IPS-18a (cell line): ENCODE measurements around the gene LAX1.
"Not testable (repeated sequence)": the region's sequence is repeated elsewhere in the genome, so short reads cannot be mapped to it uniquely, and the experiment has no call there.

Experiments
- H3K27ac ChIP-seq: one replicate; pipeline ENCODE4 v1.5.1; 2013; ENCODE audit warnings: low read length
- H3K27me3 ChIP-seq: one replicate; pipeline ENCODE4 v1.6.1; 2013; ENCODE audit warnings: mild to moderate bottlenecking, low read length; ENCODE audit not compliant: control insufficient read depth, insufficient read depth
- H3K36me3 ChIP-seq: one replicate; pipeline ENCODE4 v1.6.1; 2013; ENCODE audit warnings: low read depth, low read length; ENCODE audit not compliant: control insufficient read depth
- H3K4me1 ChIP-seq: one replicate; pipeline ENCODE4 v1.6.1; 2013; ENCODE audit warnings: low read depth, low read length; ENCODE audit not compliant: control insufficient read depth
- H3K4me3 ChIP-seq: one replicate; pipeline ENCODE4 v1.5.1; 2013; ENCODE audit warnings: low read length
- H3K9ac ChIP-seq: one replicate; pipeline ENCODE4 v1.6.1; 2013; ENCODE audit warnings: mild to moderate bottlenecking, low read length, moderate library complexity
- H3K9me3 ChIP-seq: one replicate; pipeline ENCODE4 v1.6.1; 2013; ENCODE audit warnings: low read depth, low read length; ENCODE audit not compliant: control insufficient read depth

The LAX1 gene

DNA sequence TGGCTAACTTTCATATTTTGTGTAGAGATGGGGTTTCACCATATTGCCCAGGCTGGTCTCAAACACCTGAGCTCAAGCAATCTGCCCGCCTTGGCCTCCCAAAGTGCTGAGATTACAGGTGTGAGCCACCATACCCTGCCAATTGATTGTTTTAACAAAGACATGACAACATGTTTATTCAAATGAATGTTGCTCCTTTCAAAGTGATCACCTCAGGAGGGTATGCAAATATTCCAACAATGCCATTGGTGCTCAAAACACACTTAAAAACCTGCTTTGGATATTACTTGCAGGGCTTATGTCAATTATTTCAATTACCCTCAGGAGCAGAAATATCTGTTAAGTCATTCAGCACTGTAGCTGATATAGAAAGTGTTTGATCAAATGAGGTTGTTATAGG is 7.9 kb downstream of the LAX1 start:
- Histone ChIP-seq H3K9me3 (no peaks in the 10 kb centered on the region), H3K36me3 (no peaks in the 10 kb centered on the region), H3K4me1 (no peaks in the 10 kb centered on the region)

DNA sequence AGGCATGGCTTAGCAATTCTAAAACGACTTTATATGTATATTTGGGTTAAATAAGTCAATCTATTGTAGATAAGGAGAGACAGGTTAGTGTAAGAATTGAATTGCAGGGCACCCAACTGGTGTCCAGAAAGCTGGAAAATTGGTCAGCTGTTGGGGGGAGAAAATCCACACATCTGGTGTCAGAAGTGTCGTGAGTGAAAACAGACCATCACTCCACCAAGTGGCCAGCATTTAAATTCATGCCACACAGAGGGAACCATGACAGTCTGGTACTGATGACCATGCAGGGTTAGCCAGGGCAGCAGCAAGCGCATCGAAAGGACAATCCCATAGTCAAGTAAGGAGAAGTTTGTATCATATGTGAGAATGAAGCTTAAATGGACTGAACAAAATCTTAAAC is 11.7 kb downstream of the LAX1 start:
- Histone ChIP-seq H3K9me3 (no peaks in the 10 kb centered on the region), H3K4me1 (no peaks in the 10 kb centered on the region), H3K27me3 (no peaks in the 10 kb centered on the region), H3K4me3 (no peak overlapping the region), H3K36me3 (no peaks in the 10 kb centered on the region), H3K27ac (no peak overlapping the region), H3K9ac (no peak overlapping the region)

More for the DNA sequence above, 7.9 kb downstream of the LAX1 start:
- no peak overlapping the region for H3K4me3 ChIP-seq
- no peak overlapping the region for H3K9ac ChIP-seq
- no peak overlapping the region for H3K27ac ChIP-seq
- H3K27me3 ChIP-seq, result no peaks in the 10 kb centered on the region

DNA sequence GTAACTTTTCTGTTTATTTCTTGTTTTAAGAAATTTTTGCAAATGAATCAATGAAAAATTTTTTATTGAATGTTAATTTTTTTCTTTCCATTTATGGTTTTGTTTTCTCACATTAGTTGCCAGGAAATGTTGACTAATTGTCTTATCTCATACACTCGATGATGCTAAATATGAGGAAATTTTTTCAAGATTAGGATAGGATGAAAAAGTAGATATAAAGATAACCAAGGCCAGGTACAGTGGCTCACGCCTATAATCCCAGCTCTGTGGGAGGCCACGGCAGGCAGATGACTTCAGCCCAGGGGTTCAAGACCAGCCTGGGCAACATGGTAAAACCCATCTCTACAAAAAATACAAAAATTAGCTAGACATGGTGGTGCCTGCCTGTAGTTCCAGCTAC is 12.6 kb downstream of the LAX1 start:
- no peaks in the 10 kb centered on the region for H3K4me1 ChIP-seq
- no peaks in the 10 kb centered on the region for H3K27me3 ChIP-seq
- H3K9ac ChIP-seq, result no peak overlapping the region
- no peak overlapping the region for H3K4me3 ChIP-seq
- H3K36me3 ChIP-seq, result no peaks in the 10 kb centered on the region
- H3K27ac ChIP-seq, result no peak overlapping the region
- H3K9me3 ChIP-seq, result no peaks in the 10 kb centered on the region

DNA sequence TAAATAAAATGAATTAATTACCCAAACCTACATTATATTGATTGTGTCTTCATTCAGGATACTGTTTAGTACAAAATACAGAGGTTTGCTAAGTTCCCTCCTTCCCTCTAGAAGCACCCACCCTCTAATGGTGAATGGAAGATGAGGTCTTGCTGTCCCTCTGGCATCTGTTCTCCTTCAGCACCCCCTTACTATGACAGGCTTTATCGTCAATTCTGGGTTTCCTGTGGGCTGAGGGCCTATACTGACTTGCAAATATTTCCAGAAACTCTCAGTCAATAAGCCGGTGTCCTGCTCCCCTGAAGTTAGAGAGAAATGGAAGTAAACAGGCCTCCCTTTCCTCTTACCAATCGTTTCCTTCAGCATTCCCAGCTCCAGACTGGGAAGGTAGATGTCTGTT is 13.2 kb downstream of the LAX1 start:
- Histone ChIP-seq H3K27ac (no peak overlapping the region), H3K9me3 (no peaks in the 10 kb centered on the region), H3K36me3 (no peaks in the 10 kb centered on the region), H3K27me3 (no peaks in the 10 kb centered on the region), H3K4me1 (no peaks in the 10 kb centered on the region), H3K4me3 (no peak overlapping the region), H3K9ac (no peak overlapping the region)

DNA sequence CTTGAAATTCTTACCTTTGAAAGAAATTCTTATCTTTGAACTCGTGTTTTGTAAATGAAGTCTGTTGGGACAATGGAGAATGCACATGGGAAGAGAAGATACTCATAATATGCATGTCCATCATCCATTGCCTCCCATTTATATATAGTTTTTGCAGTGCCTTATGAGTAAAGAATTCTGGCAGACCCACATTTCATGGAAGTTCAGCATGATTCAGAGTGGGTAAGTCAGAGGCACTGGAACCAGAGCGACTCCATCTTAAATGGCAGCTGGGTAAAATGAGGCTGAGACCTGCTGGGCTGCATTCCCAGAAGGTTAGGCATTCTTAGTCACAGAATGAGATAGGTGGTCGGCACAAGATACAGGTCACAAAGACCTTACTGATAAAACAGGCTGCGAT is 13.8 kb downstream of the LAX1 start:
- Histone ChIP-seq H3K9ac (no peak overlapping the region), H3K27ac (no peak overlapping the region), H3K4me3 (no peak overlapping the region), H3K9me3 (no peaks in the 10 kb centered on the region), H3K4me1 (no peaks in the 10 kb centered on the region), H3K27me3 (no peaks in the 10 kb centered on the region), H3K36me3 (no peaks in the 10 kb centered on the region)

DNA sequence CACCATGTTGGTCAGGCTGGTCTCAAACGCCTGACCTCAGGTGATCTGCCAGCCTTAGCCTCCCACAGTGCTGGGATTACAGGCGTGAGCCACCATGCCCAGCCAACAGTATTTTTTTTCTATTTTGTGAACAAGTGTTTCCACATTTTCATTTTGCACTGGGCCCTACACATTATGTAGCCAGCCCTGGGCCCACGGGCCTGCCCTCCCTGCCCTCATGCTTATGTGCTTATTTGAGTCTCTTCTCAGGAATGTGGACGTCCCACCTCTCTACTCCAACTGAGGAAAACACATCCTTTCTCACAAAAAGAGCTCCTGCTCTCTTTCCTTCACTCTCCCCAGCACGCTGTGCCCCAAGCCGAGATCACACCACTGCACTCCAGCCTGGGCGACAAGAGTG is 17.0 kb downstream of the LAX1 start:
- Histone ChIP-seq H3K9me3 (no peaks in the 10 kb centered on the region), H3K9ac (no peak overlapping the region), H3K4me3 (no peak overlapping the region), H3K4me1 (no peaks in the 10 kb centered on the region), H3K27me3 (no peaks in the 10 kb centered on the region), H3K36me3 (no peaks in the 10 kb centered on the region), H3K27ac (no peak overlapping the region)

DNA sequence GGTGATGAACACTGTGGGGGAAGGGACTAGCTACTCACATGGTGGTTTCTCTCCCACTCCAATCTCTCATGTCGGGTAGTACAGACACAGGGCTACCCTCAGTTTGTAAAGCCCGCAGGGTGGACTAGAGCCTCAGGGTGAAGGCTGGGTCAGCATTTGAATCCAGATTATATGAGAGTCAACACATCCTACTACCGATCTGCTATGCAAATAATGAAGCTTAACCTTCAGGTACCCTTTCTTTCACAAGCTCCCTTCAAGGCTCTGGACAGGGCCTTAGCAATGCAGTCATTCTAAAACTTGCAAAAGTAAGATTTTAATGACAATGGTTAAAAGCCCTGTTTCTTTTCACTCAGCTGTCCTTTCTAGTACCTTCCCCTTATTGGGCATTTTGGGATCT is 25.0 kb downstream of the LAX1 start:
- Histone ChIP-seq H3K4me3 (no peak overlapping the region), H3K9me3 (no peaks in the 10 kb centered on the region), H3K27ac (no peak overlapping the region), H3K27me3 (no peaks in the 10 kb centered on the region), H3K4me1 (peaks cover 10% of the 10 kb centered on the region), H3K9ac (no peak overlapping the region), H3K36me3 (no peaks in the 10 kb centered on the region)

DNA sequence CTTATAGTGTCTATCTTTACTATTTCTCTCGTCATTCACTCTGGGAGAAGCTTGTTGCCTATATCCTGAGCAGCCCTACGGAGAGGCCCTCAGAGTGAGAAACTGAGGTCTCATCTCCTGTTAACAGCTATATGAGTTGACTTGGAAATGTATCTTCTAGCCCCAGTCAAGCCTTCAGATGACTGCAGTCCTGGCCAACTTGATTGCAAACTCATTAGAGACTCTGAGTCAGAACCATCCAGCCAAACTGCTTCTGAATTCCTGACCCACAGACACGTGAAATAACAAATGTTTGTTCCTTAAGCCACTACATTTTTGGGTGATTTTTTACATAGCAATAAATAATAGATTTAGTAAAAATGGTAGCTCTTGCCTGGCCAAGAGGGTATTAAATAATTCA is 26.5 kb downstream of the LAX1 start:
- no peak overlapping the region for H3K4me3 ChIP-seq
- H3K27me3 ChIP-seq, result no peaks in the 10 kb centered on the region
- no peak overlapping the region for H3K27ac ChIP-seq
- H3K36me3 ChIP-seq, result no peaks in the 10 kb centered on the region
- H3K4me1 ChIP-seq, result peaks cover 13% of the 10 kb centered on the region
- no peaks in the 10 kb centered on the region for H3K9me3 ChIP-seq
- no peak overlapping the region for H3K9ac ChIP-seq

DNA sequence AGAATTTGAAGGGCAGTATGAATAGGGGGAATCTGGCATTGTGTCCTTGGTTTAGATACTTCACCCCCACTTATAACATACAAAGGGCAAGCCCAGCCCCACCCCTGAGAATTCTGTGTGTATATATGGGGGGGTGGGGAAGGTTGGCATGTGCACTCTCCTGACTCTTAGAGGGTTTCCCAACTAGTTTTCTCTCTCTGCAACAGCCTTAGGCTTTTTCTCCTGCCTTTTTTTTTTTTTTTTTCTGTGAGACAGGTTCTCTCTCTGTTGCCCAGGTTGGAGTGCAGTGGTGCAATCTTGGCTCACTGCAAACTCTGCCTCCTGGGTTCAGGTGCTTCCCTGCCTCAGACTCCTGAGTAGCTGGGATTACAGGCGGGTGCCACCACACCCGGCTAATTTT is 27.5 kb downstream of the LAX1 start:
- H3K27ac ChIP-seq, result no peak overlapping the region
- H3K4me3 ChIP-seq, result no peak overlapping the region
- peaks cover 9% of the 10 kb centered on the region for H3K36me3 ChIP-seq

DNA sequence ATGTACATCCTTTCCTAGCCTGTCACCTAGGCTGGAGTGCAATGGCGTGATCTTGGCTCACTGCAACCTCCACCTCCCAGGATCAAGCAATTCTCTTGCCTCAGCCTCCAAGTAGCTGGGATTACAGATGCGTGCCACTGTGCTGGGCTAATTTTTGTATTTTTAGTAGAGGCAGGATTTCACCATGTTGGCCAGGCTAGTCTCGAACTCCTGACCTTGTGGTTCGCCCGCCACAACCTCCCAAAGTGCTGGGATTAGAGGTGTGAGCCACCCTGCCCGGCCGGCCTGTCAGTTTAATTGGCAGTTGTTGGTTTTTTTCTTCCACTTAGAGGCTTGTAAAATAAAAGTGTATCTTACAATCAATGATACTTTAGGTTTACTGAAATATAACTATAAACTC is 28.6 kb downstream of the LAX1 start:
- not testable (repeated sequence) for H3K4me3 ChIP-seq, H3K9me3 ChIP-seq, H3K27me3 ChIP-seq, H3K27ac ChIP-seq, H3K9ac ChIP-seq
- Histone ChIP-seq H3K4me1 (peaks cover 23% of the 10 kb centered on the region), H3K36me3 (peaks cover 19% of the 10 kb centered on the region)

More for the DNA sequence above, 27.5 kb downstream of the LAX1 start:
- H3K4me1 ChIP-seq, result peaks cover 21% of the 10 kb centered on the region
- H3K9me3 ChIP-seq, result no peaks in the 10 kb centered on the region
- H3K27me3 ChIP-seq, result no peaks in the 10 kb centered on the region
- no peak overlapping the region for H3K9ac ChIP-seq

DNA sequence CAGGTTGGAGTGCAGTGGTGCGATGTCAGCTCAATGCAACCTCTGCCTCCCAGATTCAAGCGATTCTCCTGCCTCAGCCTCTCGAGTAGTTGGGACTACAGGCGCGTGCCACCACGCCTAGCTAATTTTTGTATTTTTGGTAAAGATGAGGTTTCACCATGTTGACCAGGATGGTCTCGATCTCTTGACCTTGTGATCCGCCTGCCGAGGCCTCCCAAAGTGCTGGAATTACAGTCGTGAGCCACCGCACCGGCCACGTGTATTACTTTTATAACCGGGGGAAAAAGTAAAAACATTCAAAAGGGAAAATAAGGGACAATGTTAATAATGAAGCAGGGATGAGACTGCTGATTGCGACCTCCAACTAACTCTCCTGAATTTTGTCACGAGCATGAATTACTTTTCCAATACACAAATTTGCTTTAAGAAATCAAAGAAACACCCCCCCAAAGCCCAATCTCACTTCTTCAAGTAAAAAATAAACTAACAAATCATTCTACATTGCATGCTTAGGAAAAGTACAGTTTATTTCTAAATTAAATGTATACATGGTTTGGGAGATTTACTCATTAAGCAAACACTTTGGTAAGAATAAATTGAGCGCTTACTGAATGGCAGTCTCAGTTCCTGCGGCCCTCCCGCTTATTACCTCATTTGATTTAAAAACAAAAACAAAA is 29.9 kb downstream of the LAX1 start:
- peak overlapping the region; percentile 97 for H3K9ac ChIP-seq
- H3K4me1 ChIP-seq, result peaks cover 20% of the 10 kb centered on the region
- H3K27ac ChIP-seq, result peak overlapping the region; percentile 91
- H3K9me3 ChIP-seq, result no peaks in the 10 kb centered on the region
- H3K4me3 ChIP-seq, result peak overlapping the region; percentile 98
- no peaks in the 10 kb centered on the region for H3K27me3 ChIP-seq
- H3K36me3 ChIP-seq, result peaks cover 32% of the 10 kb centered on the region

DNA sequence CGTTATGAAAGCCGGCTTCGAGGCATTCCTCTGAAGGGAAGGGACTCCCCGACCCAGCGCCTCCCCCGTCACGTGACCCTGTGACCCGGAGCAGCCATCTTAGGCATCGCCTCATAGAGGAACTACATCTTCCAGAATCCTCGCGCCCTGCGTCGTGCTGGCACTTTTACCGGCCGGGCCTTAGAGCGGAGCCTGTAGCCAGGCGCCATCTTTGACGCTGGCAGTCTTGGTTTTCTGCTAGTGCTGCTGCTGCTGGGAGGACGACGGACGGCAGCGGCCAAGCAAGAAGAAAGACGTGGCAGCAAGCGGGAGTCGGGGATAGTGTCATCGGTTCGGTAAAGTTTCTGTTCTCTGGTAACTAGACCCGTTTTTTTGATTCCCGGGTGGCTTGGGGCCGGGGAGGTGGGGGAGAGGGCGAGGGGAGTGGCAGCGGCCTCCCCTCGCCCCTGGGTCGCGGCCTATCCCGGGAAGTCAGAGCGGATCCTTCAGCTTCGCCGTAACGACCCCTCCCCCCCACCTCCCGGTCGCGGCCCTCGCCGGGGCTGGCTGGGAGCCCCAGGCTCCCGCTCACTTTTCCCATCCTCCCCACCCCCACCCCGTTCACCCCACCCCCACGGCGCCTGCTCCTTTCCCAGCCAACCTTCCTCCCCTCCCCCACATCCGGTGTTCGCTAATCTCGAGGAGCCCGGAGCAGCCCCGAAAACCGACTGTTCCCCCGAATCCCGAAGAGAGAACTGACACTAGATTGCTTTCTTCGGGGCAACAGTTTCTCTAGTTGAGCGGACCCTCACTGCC is 30.7 kb downstream of the LAX1 start, which contains the start of the genes ZBED6 and ZC3H11A:
ZBED6 (plus strand) TSS at position 183 of the 795 bp plus-strand sequence. CDS start 1,900 bp downstream, outside the sequence.
ZC3H11A (plus strand) TSS at position 183 of the 795 bp plus-strand sequence. CDS start 21,448 bp downstream, outside the sequence.
- Histone ChIP-seq H3K36me3 (peaks cover 37% of the 10 kb centered on the region), H3K9me3 (no peaks in the 10 kb centered on the region), H3K4me1 (peaks cover 15% of the 10 kb centered on the region), H3K27ac (peak within 1 kb of the TSS; percentile 95), H3K4me3 (peak within 1 kb of the TSS; percentile 98), H3K27me3 (no peaks in the 10 kb centered on the region), H3K9ac (peak within 1 kb of the TSS; percentile 97)
